Daoy (cell line): ENCODE measurements around the gene UTP3. TPM values are rescaled to one million over a fixed set of nuclear protein-coding genes. Genes with fewer than 3 reads are reported as not detected.
"Not testable (repeated sequence)": the region's sequence is repeated elsewhere in the genome, so short reads cannot be mapped to it uniquely, and the experiment has no call there.

ENCODE experiments used
- DNase-seq: peaks from one replicate; pipeline ENCODE4 v3.0.0-alpha.2; 2015; ENCODE audit warnings: low read depth
- total RNA-seq: library from RNA; depleted of rRNA; stranded (reverse); fragments of >200 nt; shearing (Covaris generic); gene quantifications from 2 replicates; pipeline ENCODE4 v1.2.3, GENCODE V29; 2014; rRNA removed

Gene UTP3, protein sequence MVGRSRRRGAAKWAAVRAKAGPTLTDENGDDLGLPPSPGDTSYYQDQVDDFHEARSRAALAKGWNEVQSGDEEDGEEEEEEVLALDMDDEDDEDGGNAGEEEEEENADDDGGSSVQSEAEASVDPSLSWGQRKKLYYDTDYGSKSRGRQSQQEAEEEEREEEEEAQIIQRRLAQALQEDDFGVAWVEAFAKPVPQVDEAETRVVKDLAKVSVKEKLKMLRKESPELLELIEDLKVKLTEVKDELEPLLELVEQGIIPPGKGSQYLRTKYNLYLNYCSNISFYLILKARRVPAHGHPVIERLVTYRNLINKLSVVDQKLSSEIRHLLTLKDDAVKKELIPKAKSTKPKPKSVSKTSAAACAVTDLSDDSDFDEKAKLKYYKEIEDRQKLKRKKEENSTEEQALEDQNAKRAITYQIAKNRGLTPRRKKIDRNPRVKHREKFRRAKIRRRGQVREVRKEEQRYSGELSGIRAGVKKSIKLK
- 15.7 and 20.0 TPM in 2 replicates for total RNA-seq

DNA sequence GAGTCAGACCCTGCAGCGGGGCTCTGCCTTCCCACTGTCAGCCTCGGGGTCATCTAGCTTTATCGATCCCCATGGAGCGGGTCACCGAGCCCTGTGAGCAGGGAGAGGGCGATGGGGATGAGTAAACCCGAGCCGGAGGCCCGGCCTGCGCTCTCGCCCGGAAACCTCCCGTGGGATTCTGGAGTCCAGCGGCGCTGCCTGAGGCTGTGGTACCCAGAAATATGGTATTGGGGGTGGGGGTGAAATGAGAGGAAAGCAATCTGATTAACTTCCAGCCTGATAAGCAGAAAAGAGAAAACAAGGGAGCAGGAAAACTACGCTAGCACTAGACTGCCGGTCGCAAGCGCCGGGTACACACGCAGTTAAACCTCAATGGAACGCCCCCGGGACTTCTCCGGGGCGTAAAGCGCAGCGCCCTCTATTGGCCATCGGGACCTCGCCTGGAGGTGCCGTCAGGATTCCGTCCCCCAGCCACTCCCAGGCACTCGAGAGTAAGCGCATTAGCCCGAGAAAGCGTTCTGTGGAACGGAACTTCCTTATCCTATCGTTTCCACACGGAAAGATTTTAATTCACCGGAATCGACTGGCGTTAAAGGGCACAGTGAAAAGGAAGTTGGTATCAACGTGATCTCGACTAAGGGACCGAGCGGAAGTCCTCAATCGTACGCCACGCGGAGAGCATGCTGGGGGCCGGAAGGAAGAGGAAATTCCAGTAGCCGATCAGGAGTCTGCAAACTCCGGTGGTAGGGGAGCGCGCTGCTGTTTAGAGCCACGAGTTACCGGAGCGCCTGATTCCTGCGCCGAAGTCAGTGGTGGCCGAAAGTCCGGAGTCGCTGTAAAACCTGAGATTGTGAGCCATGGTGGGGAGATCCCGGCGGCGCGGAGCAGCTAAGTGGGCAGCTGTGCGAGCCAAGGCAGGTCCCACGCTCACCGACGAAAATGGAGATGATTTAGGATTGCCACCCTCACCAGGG is at the start of gene UTP3:
Gene UTP3 (plus strand): TSS at position 712 of the 974 bp plus-strand sequence. CDS start 146 bp downstream, at position 858.
- DNase-seq = peak; percentile 90

DNA sequence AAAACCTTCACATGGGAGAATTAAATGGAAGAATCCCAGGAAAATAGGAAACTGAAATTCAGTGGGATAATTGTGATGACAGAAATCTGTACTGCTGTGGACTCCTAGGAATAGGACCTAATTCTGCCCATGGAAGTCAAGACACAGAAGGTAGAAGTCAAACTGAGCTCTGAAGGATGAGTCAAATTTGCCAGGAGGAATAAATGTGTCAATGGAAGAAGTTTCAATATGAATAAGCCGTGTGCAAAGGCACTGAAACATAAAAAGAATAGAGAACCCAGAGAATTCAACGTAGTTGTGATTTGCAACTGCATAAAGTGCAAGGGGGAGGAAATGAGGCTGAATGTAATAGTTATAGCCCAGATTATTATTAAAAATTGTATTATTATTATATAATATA is 48.1 kb upstream of the UTP3 start:
- DNase-seq = no peak

DNA sequence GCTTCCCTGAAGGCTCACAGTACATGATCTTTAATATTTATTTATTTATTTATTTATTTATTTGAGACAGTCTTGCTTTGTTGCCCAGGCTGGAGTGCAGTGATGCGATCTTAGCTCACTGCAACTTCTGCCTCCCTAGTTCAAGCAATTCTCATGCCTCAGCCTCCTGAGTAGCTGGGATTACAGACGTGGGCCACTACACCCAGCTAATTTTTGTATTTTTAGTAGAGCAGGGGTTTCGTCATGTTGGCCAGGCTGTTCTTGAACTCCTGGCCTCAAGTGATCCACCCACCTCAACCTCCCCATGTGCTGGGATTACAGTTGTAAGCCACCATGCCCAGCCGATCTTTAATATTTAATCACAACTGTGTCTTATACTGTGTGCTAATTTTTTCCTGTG is 37.6 kb upstream of the UTP3 start:
- DNase-seq = not testable (repeated sequence)

DNA sequence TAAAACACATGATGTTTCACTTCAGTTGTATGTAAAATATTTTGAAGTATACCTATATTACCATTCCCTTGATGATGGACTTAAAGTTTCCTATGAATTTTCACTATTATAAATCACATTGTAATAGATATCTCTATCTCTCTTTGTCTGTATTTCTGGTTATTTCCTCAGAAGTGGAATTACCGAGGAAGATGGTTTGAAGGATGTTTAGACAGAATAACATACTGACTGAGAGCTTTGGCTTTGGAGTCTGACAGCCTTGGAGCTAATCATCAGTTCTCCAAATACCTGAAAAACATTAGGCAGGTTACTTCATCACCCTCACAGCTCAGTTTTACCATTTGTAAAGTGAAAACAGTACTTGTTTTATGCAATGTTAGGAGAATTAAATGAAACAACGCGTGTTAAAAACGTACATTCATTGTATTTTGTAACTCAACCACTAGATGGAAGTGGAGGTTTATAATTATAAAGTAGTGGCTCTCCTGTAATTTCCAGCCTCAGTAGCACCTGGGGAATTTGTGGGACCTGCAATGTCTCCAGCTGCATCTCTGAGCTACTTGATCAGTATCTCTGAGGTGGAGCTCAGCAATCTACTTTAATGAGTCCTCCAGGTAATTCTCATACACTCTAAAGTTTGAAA is 36.3 kb upstream of the UTP3 start:
- DNase-seq = peak; percentile 2

DNA sequence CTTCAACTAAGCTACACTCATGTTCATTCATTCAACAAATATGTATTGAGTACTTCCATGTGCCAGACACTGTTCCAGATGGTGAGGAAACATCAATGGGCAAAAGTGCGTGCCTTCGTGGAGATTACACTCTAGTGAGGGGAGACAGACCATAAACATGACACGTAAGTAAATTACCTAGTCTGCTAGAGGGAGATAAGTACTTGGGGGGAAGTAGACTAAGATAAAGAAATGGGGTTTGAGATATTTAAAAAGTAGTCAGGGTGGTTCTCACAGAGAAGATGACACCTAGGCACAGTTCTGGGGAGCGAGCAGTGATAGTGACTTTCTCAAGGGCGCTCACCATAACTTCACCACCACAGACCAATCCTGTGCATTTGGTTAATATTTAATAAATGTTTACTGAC is 33.7 kb upstream of the UTP3 start:
- no peak for DNase-seq

DNA sequence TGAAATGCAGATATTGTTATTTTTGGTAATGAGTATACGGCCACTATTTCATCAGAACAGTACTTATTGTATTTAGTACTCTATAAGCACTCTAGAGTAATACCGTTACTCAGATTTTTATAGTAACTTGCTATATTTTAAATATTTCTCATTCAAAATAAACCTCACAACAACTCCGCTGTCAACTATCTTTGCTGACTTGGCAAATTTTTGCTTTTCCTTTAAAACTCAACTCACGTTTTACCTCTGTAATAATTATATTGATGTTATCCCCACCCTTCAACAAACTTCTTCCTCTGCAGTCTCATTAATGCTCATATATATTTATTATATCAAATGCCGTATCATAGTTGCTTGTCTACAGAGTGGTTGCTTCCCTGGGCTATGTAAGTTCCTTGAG is 31.0 kb upstream of the UTP3 start:
- DNase-seq = no peak

DNA sequence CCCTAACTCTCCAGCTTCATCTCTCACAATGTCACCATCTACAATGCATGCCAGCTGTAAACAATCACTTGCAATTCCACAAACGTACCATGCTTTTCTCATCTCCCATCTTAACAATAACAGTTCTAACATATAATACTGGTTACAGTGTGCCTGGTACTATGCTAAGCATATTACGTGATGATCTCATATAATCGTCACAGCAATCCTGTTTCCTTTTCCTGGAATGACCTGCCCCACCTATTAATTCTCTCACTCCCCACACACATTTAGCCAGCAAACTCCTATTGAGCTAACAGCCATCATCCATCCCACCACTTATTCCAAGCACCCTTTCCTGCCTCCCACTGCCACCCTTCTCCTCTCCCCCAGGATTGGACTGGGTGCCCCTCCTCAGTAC is 29.9 kb upstream of the UTP3 start:
- DNase-seq = no peak

DNA sequence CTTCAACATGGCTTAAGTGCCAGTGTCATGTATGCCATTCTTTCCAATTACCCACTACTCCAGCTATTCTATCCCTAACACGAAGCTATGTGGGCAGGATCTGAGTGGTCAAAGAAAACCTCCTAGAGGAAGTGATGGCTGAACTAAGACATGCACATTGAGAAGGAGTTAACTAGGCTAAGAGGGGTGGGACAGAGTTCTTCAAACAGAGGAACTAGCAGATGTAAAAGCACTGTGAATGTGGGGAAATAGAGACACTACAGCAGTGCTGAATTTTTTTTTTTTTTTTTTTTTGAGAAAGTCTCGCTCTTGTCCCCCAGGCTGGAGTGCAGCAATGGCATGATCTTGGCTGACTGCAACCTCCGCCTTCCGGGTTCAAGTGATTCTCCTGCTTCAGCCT is 28.2 kb upstream of the UTP3 start:
- no peak for DNase-seq

DNA sequence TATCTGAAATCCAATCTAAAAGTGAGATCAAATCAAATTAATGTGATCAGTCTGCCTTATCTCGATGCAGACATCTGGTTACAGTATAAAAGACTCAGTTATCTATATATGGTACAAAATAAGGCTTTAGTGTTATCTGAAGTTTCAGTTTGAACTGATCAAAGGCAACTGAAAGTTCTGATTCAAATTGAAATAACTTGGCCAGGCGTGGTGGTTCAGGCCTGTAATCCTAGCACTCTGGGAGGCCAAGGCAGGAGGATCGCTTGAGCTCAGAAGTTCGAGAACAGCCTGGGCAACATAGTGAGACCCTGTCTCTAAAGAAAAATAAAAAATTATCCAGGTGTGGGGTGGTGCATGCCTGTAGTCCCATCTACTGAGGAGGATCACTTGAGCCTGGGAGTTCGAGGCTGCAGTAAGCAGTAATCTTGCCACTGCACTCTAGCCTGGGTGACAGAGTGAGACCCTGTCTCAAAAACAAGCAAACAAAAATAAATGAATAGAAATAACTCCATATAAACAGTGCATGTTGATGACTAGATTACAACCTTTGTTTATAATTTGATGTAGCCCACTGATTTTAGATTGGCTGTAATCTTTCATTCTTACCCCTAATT is 26.9 kb upstream of the UTP3 start:
- not testable (repeated sequence) for DNase-seq

DNA sequence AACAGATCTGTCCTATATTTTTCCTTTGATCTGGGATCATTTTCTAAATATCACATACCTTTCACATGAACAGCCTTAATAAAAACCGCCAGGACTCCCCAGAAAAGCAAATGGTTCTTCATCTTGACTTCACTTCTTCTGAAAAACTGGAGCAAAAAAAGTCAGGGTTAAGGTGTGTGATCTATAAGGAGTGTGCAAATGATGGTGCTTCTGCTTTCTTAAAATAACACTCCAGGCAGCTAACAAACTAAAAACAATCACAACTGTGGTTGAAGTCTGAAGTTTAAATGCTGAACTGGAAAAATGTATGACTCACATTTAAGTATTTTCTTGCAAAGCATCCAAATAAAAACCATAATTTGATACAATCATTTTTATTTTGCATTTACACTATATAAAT is 22.0 kb upstream of the UTP3 start, which contains the start of gene JCHAIN:
Gene JCHAIN (minus strand): TSS at position 140 of the 400 bp plus-strand sequence. CDS start 18 bp downstream, at position 122.
- DNase-seq = no peak

DNA sequence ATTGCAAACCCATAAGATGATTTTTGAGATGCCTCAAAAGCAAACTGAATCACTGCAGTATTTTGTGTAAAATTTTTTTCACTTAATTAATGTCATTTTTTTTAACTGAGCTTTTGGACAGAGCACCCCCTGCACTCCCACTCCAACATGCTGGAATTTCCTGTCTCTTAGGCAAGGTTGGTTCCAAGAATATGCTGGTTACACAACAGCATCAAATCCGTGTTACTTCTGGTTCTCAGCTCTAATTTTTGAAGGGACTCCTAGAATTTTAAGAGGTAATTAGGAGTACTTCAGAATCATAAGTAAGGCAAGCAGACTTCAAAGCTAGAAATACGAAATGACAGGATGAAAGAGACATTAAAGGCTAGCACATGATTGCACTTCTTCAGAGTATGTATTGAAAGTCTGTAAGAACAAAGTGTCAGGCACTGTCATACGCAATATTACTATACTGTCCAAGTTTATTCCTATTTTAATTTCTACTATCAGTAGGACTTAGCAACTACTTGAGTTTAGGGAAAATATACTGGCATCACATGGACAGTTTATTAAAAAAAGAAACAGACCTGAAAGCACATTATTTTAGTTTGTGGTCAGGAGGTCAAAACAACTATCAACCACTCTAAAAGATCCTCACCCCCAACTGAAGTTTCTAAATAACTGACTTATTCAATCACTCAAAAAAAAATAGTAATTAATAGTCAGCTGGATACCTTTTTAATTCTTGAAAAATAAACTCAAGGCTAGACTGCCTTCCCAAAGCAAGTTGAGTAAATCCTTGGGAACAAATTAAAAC is 20.4 kb upstream of the UTP3 start:
- DNase-seq = no peak

DNA sequence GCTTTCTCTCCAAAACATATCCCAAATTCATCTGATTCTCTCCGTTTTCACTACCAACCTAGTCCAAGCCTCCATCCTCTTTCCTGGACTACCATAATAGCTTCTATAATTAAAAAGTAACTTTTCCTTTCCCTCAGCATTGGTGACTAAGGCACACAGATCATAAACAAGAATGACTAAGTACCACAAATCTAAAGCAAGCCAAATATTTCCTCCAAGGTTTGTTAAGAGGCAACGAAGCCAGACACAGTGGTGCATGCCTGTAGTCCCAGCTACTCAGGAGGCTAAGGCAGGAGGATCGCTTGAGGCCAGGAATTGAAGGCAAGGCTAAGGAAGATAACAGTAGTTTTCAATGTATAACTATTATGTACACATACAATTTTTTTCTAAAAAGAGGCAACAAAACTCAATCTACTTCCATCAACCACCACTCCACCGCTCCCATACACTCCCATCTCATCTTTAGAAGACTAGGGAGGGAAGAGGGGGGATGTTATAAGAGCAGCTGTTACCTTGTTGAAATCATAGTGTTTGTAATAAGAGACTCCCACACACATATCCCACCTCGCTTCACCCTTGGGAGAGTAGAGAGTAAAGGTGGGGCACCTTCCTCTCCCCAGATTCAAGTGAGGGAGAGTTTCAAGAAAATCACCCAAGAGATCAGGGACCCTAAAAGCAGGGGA is 17.9 kb upstream of the UTP3 start:
- DNase-seq = peak; percentile 8

DNA sequence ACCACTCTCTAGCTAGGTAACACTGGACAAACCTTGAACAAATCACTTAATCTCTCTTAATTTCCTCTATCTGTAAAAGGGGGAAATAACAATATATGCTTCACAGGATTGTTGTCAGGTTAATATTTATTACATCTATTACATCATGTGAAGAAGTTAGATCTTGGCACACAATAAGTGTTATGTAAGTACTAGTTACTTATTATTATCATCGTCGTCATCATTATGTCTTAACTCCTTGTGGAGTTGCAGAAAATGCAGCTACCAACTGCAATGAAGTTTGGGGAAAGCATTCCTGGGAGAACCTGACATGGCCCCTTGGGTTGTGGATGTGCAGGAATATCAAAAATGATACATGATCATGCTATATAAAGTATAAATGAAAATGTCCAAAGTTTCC is 17.2 kb upstream of the UTP3 start:
- no peak for DNase-seq

DNA sequence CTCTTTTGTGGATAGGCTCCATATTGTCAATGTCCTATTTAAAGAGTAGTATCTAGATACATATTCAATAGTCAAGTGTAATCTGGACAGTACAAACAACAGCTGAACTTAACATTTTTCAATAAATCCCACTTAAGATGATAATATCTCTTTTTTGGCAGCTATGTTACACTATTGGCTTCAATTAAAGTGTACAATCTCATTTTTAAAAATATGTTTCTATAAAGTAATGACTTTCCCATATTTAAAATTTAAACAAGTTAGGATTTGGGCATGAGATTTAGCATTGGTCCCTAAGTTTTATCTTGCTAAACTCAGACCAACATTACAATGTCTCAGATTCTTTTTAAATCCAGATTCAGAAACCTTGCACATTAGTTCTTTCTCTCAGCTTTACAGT is 14.1 kb upstream of the UTP3 start:
- DNase-seq = no peak

DNA sequence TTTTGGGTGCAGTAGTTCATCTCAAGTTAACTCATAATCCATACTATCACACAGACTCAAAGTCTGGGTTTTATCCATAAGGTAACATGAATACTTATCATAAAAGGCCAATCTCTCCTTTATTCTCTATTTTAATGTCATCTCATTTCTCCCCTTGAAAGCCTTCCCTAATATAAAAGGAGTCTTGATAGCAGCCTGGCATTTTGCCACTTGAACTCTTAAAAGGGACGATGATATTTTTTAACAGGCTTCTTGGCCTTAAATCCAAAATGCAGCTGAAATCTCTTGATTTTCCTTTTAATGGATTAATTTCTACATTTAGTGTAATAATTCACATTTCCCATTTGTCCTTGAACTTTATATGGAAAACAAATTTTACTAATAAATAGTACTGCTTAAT is 13.6 kb upstream of the UTP3 start:
- DNase-seq = no peak

DNA sequence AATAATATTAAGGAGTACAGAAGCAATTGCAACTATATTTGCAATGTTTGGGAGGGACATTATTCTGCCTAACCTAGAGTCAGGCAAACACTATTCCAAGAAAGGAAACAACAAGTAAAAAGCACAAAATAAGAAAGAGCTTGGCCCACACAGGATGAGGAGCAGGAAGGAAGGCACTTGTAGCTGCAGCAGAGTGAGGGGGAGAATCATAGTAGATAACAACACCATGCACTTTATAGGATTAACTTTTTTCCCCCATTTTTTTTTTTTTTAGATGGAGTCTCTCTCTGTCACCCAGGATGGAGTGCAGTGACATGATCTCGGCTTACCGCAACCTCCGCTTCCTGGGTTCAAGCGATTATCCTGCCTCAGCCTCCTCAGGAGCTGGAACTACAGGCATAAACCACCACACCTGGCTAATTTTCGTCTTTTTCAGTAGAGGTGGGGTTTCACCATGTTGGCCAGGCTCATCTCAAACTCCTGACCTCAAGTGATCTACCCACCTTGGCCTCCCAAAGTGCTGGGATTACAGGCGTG is 11.7 kb upstream of the UTP3 start:
- DNase-seq = no peak

DNA sequence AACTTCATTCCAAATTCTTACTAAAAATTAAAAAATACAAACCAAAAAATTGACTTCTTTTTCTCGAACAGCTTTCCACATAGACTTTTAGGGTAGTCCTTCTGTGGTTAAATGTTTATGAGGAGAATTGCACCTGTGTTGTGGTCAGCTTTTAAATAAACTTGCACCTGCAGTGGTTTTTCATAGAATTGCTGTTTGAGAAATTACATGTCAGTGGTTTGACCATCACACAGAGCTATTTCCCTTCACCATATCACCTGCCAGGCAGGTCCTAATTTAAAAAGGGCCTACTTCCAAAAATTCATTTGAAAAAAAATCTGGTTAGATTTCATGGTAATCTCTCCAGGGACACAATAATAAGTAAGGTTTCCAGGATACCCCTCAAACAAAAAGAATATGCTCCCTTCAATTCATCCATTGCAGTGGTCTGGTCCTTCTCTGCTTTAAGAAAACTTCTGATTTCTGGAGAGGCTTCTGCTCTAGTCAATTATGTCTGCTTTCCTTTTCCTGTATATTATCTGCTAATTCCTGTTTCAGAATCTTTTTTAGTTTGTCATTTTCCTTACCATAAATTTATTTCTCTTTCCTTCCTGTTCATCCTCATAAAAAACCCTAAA is 9.8 kb upstream of the UTP3 start:
- no peak for DNase-seq

DNA sequence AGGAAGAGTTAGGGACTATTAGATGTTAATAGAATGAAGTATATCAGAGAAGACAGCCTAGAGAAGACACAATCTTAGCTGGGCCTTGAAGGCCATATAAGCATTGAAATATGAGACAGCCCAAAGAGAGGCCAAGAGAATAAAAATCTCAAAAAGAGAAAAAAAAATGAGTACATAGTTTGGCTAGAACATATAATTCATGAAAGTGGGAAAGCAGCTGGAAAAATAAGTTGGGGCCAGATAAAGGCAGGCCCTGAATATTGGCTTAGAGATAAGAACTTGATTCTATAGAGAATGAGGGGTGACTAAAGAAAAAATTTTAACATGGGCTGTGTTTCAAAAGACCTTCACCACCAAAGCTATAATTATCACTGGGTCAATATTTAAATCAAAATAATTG is 7.4 kb upstream of the UTP3 start:
- DNase-seq = no peak

DNA sequence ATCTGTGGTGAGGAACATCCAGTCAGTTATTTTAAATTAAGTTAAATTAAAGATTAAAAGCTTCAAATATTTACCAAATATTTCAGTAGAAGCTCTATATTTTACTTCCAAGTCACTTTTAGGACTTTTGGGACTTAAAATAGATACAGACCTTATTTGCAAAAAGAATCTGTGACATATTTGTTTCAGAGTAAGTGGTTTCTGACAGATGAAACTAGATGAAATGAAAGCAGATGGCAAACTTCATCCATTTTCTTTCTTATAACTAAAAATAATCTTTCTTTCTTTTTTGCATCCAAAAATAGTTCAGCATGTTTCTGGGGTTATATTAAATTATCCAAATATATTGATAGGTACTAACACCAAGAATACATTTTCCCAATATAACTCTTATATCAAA is 6.6 kb upstream of the UTP3 start:
- DNase-seq = no peak
